Esophagus squamous epithelium (tissue), 4 donors: ENCODE measurements around the gene NFU1.

ENCODE experiments used
- POLR2A ChIP-seq, 4 donors: fragments of 450-650 bp; IDR thresholded peaks; one replicate each; pipeline ENCODE4 v1.6.1; 2017; ENCODE audit warnings: antibody characterized with exemption in 4 of 4, mild to moderate bottlenecking in 4 of 4, moderate library complexity in 3 of 4
- TF ChIP-seq, protein P1 (sequence below), 6 experiments: fragments of 450-650 bp in 4 of 6; fragments of 200-600 bp in 2 of 6; sonication (generic) in 2 of 6; IDR thresholded peaks; one replicate each; pipeline ENCODE4 v1.5.1; 2016 to 2019; ENCODE audit warnings: antibody characterized with exemption in 6 of 6, mild to moderate bottlenecking in 4 of 6, moderate library complexity in 4 of 6

DNA sequence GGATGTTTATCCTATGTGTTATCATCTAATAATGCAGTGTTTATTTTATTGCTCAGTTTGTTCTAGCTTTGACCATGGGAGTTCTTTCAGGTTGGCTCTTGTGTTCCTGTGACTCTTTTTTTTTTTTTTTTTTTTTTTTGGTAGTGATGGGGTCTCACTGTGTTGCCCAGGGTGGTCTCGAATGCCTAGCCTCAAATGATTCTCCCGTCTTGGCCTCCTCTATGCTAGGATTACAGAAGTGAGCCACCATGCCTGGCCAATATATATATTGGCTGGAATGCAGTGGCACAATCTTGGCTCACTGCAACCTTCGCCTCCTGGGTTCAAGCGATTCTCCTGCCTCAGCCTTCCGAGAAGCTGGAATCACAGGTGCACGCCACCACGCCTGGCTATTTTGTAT lies 18.9 kb upstream of the NFU1 start:
- TF ChIP-seq, protein P1, sequence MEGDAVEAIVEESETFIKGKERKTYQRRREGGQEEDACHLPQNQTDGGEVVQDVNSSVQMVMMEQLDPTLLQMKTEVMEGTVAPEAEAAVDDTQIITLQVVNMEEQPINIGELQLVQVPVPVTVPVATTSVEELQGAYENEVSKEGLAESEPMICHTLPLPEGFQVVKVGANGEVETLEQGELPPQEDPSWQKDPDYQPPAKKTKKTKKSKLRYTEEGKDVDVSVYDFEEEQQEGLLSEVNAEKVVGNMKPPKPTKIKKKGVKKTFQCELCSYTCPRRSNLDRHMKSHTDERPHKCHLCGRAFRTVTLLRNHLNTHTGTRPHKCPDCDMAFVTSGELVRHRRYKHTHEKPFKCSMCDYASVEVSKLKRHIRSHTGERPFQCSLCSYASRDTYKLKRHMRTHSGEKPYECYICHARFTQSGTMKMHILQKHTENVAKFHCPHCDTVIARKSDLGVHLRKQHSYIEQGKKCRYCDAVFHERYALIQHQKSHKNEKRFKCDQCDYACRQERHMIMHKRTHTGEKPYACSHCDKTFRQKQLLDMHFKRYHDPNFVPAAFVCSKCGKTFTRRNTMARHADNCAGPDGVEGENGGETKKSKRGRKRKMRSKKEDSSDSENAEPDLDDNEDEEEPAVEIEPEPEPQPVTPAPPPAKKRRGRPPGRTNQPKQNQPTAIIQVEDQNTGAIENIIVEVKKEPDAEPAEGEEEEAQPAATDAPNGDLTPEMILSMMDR (IDR thresholded peaks at IDR 0.05) = no peak
- TF ChIP-seq POLR2A (IDR thresholded peaks at IDR 0.05) = no peak
